ENCODE results near the gene THRB. TPM values are rescaled to one million over a fixed set of nuclear protein-coding genes. Genes with fewer than 3 reads are reported as not detected.

THRB gene
- total RNA-seq, 2 donors from 2014 or later: 1.2 TPM; not detected in 1

DNA sequence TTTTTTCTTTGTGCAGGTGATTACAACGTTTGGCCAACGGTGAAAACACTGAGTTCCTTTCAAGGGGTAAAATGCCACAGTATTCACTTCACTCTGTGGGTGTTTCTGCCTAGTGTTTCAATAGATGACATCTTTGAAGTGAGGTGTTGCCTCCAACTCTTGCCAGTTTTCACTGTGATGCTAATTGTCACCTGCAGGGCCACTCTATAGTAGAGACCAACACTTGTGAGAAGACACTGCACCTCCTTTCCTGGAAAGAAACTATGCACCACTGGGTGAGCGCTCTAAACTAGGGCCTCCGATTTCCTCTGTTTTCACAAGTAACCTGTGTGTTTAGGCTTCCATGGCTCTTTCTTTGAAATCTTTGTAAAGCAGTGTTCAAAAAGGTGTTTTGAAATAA is 98.3 kb downstream of the THRB start:
- ATAC-seq (no peak), DNase-seq (no peak)
- H3K36me3 Mint-ChIP-seq (ENCODE audit: low read depth): no peaks in the 10 kb centered on the region
- H3K4me1 Mint-ChIP-seq: no peaks in the 10 kb centered on the region
- H3K4me3 Mint-ChIP-seq: no peak overlapping the region
- no peak overlapping the region for H3K27ac Mint-ChIP-seq
- no peaks in the 10 kb centered on the region for H3K27me3 Mint-ChIP-seq
- no peaks in the 10 kb centered on the region for H3K9me3 ChIP-seq (ENCODE audit: control insufficient read depth, low read length, poor library complexity, severe bottlenecking)

DNA sequence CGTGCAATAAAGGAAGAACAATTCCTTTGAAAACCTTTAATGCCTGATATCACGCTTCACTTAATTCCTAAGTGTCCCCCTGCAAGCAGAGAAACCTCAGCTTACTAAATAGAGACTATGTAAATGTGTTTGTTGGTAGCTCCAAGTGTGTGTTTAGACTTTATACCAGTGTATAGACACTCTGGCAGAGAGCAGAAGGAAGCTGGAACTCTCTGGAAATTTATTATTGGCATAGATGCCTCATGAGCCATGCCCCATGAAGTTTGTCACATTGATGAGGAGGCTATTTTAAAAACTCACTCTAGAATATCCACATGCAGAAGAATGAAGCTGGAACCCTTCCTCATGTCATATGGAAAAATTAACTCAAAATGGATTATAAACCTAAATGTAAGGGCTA is 99.9 kb downstream of the THRB start:
- H3K27me3 Mint-ChIP-seq: no peaks in the 10 kb centered on the region
- H3K4me1 Mint-ChIP-seq: no peaks in the 10 kb centered on the region
- H3K9me3 ChIP-seq (ENCODE audit: control insufficient read depth, low read length, poor library complexity, severe bottlenecking): peaks cover 2% of the 10 kb centered on the region
- no peak for DNase-seq
- H3K36me3 Mint-ChIP-seq (ENCODE audit: low read depth): no peaks in the 10 kb centered on the region
- no peak for ATAC-seq
- no peak overlapping the region for H3K4me3 Mint-ChIP-seq
- H3K27ac Mint-ChIP-seq: no peak overlapping the region

DNA sequence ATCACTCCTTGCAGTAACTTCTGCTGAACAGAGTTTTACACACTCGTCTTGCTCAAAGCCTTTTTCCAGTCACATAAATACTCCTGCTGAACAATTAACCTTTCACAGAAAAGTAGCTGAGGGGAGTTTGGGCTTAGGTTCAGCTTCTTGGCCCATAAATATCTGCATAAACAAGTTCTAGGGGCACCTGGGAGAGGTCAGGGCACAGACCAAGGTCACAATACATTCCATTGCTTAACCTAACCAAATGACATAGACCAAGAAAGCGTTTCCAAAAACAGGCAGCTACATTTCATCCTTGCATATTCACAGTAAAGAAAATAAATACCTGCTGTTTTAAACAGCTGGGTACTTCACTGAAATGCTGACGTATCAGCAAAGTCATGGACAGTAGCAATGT is 101.3 kb downstream of the THRB start:
- no peak overlapping the region for H3K27ac Mint-ChIP-seq
- H3K4me1 Mint-ChIP-seq: no peaks in the 10 kb centered on the region
- H3K27me3 Mint-ChIP-seq: no peaks in the 10 kb centered on the region
- peaks cover 2% of the 10 kb centered on the region for H3K9me3 ChIP-seq (ENCODE audit: control insufficient read depth, low read length, poor library complexity, severe bottlenecking)
- ATAC-seq (no peak), DNase-seq (no peak)
- no peak overlapping the region for H3K4me3 Mint-ChIP-seq
- H3K36me3 Mint-ChIP-seq (ENCODE audit: low read depth): no peaks in the 10 kb centered on the region

DNA sequence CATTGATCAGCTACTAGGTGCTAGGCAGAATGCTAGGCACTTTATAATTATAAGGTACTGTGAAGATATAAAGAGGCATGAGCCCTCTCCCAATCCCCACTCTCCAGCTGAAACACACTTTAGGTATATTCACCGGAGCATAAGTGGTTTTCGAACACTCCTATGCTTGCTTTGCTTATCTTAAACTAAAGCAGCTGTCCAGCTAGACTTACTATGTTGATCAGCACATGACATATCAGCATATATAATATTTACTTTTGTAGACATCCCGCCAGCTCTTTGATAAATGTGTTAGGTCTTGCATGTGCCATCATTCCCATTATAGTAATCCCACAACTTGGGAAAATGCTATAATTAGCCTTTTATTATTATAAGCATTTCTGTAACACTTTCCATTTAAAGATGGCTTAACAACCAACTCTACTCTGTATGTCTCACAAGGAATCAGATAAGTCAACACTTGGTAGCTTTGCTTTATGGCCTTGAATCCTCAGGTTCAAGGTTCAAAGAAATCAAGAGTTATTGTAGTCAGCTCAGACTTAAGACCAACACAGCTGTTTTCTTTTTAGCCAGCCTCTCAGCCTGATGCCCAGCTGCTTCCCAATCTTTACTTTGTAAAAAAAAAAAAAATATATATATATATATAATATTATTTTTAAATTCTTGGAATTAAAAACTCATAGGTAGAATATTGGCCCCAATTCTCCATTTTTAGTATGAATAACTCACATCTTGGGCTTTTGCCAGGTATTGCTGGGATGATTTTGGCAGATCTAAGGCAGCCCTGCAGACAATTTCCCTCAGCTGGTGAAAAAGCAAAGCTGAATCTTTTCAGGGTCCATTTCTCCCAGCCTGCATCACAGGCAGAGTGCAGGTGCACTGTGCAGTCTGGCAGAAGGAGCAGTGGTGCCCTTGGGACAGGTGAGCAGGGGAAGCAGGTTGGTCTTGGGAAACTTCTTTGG is 104.2 kb downstream of the THRB start:
- H3K4me3 Mint-ChIP-seq: no peak overlapping the region
- H3K9me3 ChIP-seq (ENCODE audit: control insufficient read depth, low read length, poor library complexity, severe bottlenecking): peaks cover 2% of the 10 kb centered on the region
- ATAC-seq: no peak
- no peak for DNase-seq
- no peaks in the 10 kb centered on the region for H3K4me1 Mint-ChIP-seq
- H3K27me3 Mint-ChIP-seq: no peaks in the 10 kb centered on the region
- H3K27ac Mint-ChIP-seq: no peak overlapping the region
- no peaks in the 10 kb centered on the region for H3K36me3 Mint-ChIP-seq (ENCODE audit: low read depth)

DNA sequence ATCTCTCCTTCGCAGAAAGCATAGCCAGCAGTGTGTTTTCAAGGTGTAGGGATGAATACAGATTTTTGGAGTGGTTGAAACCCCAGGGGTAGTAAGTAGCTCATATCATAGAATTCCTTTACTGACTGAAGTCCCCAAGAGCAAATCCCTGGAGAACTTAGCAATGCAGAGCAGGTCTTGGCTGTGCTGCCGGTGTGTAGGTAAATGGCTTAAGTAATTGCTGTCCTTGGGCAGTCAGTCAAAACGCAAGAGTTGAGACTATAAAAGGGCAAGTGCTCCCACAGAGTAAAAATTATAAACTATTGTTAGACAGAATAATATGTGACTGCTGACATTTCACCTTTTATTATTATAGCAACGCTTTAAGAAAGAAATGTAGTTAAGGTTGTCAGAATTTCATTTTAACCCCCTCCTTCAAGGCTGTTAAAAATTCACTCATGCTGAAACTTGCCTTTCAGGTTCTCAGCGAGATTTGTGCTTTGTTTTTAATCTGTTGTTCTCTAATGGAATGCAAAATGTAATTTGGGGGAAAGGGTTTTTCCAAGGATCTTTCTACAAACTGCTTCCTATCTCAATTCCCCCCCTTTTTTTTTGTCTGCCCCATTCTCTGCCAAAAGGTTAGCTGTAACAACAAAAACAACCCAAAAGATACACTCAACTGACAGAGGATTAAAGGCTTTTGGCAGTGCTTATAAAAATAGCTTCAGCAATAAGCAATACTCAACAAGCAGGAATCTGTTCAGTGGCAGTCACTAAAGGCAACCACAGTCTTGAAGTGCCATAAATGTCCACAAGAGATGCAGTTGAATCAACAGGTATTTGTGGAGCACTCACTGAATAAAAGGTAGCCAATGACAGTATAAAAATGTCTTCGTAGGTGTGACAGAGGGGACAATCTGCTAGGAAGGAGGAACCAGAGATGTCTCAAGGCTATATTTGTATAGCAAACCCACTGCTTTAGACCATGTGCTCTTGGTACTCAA is 105.3 kb downstream of the THRB start:
- Mint-ChIP-seq H3K36me3 (ENCODE audit: low read depth) (no peaks in the 10 kb centered on the region), H3K27me3 (no peaks in the 10 kb centered on the region), H3K4me3 (no peak overlapping the region), H3K27ac (no peak overlapping the region), H3K4me1 (no peaks in the 10 kb centered on the region)
- ATAC-seq (no peak), DNase-seq (no peak)
- H3K9me3 ChIP-seq (ENCODE audit: control insufficient read depth, low read length, poor library complexity, severe bottlenecking): peaks cover 2% of the 10 kb centered on the region

DNA sequence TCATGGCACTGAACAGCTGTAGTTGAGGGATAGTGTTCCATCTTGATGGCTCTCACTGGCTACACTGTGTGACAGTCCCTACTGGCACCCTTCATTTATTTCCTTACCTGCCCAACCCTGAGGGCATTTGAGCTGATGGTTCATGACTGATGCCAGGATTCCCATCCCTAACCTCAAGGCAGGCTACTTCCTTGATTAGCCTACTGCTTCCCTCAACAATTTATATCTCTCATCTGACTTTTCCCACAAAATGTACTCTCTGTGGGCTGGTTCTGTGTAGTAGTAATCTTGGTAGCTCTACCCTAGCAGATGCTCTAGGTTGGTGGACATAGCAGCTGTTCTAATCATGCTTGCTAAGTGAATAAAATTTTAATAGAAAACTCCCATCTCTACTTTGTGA is 106.0 kb downstream of the THRB start:
- H3K27me3 Mint-ChIP-seq: no peaks in the 10 kb centered on the region
- no peaks in the 10 kb centered on the region for H3K4me1 Mint-ChIP-seq
- H3K27ac Mint-ChIP-seq: no peak overlapping the region
- no peak for DNase-seq
- peaks cover 2% of the 10 kb centered on the region for H3K9me3 ChIP-seq (ENCODE audit: control insufficient read depth, low read length, poor library complexity, severe bottlenecking)
- H3K4me3 Mint-ChIP-seq: no peak overlapping the region
- ATAC-seq: no peak
- no peaks in the 10 kb centered on the region for H3K36me3 Mint-ChIP-seq (ENCODE audit: low read depth)

DNA sequence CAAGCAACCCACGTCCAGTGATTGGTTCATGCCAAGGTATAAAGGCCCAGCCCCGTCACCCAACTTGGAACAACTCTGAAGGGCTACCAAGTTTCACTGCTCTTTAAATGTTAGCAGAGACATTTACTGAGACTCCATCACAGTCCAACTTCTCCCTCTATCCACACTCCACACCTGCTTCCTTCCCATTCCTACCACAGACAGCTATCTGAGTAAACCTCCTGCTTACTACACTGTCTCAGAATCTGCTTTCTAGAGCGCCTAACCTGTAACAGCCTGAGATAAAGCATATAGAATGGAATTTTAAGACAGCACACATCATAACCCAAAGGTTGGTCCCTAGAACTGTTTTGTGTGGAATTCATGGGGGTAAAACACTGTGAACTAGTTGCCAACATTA is 106.5 kb downstream of the THRB start:
- DNase-seq (no peak), ATAC-seq (no peak)
- Mint-ChIP-seq H3K36me3 (ENCODE audit: low read depth) (no peaks in the 10 kb centered on the region), H3K4me3 (no peak overlapping the region), H3K4me1 (no peaks in the 10 kb centered on the region), H3K27me3 (no peaks in the 10 kb centered on the region), H3K27ac (no peak overlapping the region)
- H3K9me3 ChIP-seq (ENCODE audit: control insufficient read depth, low read length, poor library complexity, severe bottlenecking): peaks cover 2% of the 10 kb centered on the region

DNA sequence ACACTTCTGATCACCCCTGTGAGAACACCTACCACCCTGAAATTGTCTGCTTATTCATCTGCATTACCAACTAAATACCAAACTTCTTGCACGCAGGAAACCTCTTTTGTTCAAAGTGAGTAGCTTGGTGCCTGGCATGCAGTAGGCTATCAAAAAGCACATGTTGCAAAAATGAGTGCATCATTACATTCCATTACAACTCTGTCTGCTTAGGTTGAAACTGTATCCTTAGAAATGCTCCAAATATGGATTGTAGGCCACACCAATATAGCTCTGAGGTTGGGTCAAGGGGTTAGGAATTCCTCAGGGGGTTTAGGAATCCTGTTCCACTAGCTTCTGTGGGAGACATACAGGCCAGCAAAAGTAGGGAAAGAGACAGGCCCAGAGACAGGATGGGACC is 107.2 kb downstream of the THRB start:
- DNase-seq: no peak
- ATAC-seq: no peak
- no peak overlapping the region for H3K27ac Mint-ChIP-seq
- no peaks in the 10 kb centered on the region for H3K4me1 Mint-ChIP-seq
- H3K27me3 Mint-ChIP-seq: no peaks in the 10 kb centered on the region
- no peak overlapping the region for H3K4me3 Mint-ChIP-seq
- peaks cover 2% of the 10 kb centered on the region for H3K9me3 ChIP-seq (ENCODE audit: control insufficient read depth, low read length, poor library complexity, severe bottlenecking)
- peaks cover 2% of the 10 kb centered on the region for H3K36me3 Mint-ChIP-seq (ENCODE audit: low read depth)

DNA sequence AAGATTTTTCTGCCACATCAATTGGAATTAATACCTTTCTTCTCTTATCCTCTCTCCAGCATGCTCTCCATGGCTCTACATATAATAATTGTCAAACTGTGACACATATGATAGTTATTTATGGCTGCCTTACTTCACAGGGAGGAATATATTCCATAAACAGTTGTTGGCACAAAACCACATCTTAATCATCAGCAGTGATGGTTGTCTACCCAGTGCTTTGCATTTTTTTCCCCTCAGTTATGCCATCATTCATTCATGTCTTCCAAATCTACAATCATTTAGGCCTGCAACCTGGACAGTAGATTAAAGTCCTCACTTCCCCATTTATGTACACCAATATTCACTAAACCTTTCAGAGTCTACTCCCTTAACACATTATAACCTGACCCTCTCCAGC is 107.7 kb downstream of the THRB start:
- no peak for ATAC-seq
- Mint-ChIP-seq H3K36me3 (ENCODE audit: low read depth) (peaks cover 2% of the 10 kb centered on the region), H3K27ac (no peak overlapping the region), H3K27me3 (no peaks in the 10 kb centered on the region), H3K4me3 (no peak overlapping the region), H3K4me1 (no peaks in the 10 kb centered on the region)
- peaks cover 2% of the 10 kb centered on the region for H3K9me3 ChIP-seq (ENCODE audit: control insufficient read depth, low read length, poor library complexity, severe bottlenecking)
- DNase-seq: no peak

DNA sequence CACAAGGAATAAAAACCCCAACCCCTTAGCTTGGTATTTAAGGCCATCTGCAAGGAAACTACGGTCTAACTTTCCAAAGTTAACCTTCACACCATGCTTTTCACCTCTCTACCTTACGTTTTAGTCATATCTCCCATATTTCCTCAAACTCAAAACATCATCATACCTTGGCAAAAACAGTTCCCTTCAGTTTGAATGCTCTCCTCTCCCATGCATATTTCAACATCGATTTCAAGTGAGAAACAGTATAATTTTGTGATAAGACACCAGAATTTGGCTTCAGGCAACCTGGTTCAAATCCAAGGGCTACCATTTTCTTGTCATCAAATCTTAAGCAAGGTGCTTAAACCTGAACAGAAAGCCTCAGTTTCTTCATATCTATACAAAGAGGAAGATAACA is 108.2 kb downstream of the THRB start:
- ATAC-seq: no peak
- Mint-ChIP-seq H3K4me1 (no peaks in the 10 kb centered on the region), H3K27me3 (no peaks in the 10 kb centered on the region), H3K4me3 (no peak overlapping the region), H3K36me3 (ENCODE audit: low read depth) (peaks cover 2% of the 10 kb centered on the region), H3K27ac (no peak overlapping the region)
- no peak for DNase-seq
- H3K9me3 ChIP-seq (ENCODE audit: control insufficient read depth, low read length, poor library complexity, severe bottlenecking): peaks cover 2% of the 10 kb centered on the region

DNA sequence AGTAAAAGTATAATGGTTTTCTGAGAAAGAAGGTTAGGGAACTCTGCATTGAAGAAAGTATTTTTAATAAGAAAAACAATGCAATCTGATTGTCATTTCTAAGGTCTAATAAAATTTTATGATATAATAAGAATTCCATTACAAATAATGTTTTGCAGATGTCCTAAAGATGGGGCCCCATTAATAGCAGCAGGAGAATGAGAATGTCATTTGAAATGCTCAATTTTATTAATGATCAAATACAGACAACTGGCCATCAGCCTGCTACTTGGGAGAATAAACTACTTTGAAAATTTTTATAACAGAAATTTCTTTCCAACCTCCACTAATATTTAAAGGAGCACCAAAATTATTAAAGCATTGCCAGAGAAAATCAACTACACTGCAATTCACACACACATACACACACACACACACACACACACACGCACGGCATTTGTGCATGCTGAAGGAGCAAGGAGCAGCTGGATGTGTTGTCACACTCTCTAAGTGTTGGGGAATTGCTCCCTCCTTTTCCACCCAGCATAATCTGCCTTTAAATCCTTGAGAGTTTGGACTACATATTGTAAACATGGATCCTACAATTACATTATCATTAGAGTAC is 109.5 kb downstream of the THRB start:
- ATAC-seq (no peak), DNase-seq (no peak)
- peaks cover 2% of the 10 kb centered on the region for H3K36me3 Mint-ChIP-seq (ENCODE audit: low read depth)
- H3K27me3 Mint-ChIP-seq: peaks cover 4% of the 10 kb centered on the region
- H3K4me1 Mint-ChIP-seq: no peaks in the 10 kb centered on the region
- peaks cover 1% of the 10 kb centered on the region for H3K9me3 ChIP-seq (ENCODE audit: control insufficient read depth, low read length, poor library complexity, severe bottlenecking)
- H3K4me3 Mint-ChIP-seq: no peak overlapping the region
- no peak overlapping the region for H3K27ac Mint-ChIP-seq

DNA sequence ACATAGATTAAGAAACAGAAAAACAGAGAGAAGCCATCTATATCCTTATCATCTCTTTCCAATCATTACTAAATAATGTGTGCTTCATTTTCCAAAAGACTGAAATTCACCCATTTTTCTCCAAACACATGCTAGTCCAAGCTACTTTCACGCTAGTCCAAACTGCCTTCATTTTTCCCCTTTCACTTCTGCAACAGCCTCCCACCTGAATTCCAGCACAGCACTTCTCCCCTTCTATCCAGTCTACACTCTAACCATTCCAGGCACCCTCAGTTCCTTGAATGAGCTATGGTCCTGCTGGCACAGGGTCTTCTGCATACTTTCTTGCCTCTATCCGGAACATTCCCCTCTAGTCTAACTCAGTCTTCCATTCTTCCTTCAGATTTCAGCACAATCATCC is 112.0 kb downstream of the THRB start:
- peaks cover 6% of the 10 kb centered on the region for H3K27me3 Mint-ChIP-seq
- H3K36me3 Mint-ChIP-seq (ENCODE audit: low read depth): peaks cover 2% of the 10 kb centered on the region
- DNase-seq (no peak), ATAC-seq (no peak)
- no peaks in the 10 kb centered on the region for H3K4me1 Mint-ChIP-seq
- no peak overlapping the region for H3K4me3 Mint-ChIP-seq
- H3K9me3 ChIP-seq (ENCODE audit: control insufficient read depth, low read length, poor library complexity, severe bottlenecking): no peaks in the 10 kb centered on the region
- H3K27ac Mint-ChIP-seq: no peak overlapping the region

DNA sequence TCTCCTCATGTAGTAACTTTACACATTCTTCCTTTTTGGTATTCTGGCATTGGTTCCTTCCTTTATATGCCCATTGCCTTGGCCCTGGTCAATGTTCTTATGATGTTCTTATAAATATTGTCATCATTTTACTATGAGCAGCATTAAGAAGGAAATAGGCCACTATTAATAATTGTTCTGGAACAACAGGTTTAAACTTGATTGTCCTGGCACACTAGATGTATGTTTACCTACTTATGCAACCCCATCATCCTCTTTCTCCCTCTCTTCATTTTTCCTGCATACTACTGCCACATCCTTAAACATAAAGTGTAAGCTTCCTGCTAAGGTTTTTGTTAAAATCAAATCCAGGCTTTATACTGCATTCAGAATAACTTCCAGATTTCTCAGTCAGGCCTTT is 114.7 kb downstream of the THRB start:
- no peak overlapping the region for H3K27ac Mint-ChIP-seq
- H3K36me3 Mint-ChIP-seq (ENCODE audit: low read depth): peaks cover 2% of the 10 kb centered on the region
- no peaks in the 10 kb centered on the region for H3K9me3 ChIP-seq (ENCODE audit: control insufficient read depth, low read length, poor library complexity, severe bottlenecking)
- no peak overlapping the region for H3K4me3 Mint-ChIP-seq
- ATAC-seq: no peak
- no peaks in the 10 kb centered on the region for H3K4me1 Mint-ChIP-seq
- DNase-seq: no peak
- peaks cover 6% of the 10 kb centered on the region for H3K27me3 Mint-ChIP-seq

Measured in T-helper 17 cell (primary cell).